Measurements from ENCODE around the gene REST. TPM values are rescaled to one million over a fixed set of nuclear protein-coding genes. Genes with fewer than 3 reads are reported as not detected.
A peak's percentile ranks its signal among the peaks of the same experiment; 100 is the strongest.
"Not testable (repeated sequence)": the region's sequence is repeated elsewhere in the genome, so short reads cannot be mapped to it uniquely, and the experiment has no call there.

Gene REST
- total RNA-seq, 1 experiment from 2014 or later: 18.2 TPM

GRCh38 chr4:56909086-56909894 lies 1.6 kb downstream of the REST start:
- peak; percentile 19 for DNase-seq (ENCODE audit: low spot score)

GRCh38 chr4:56910172-56910967 lies 2.7 kb downstream of the REST start:
- DNase-seq (ENCODE audit: low spot score): no peak

GRCh38 chr4:56914336-56914735 lies 6.6 kb downstream of the REST start:
- DNase-seq (ENCODE audit: low spot score): no peak

- DNase-seq (ENCODE audit: low spot score): not testable (repeated sequence)
These were observed 7.3 kb downstream of the REST start for GRCh38 chr4:56914977-56915376.

- DNase-seq (ENCODE audit: low spot score): no peak
These were observed 19.5 kb downstream of the REST start for GRCh38 chr4:56927196-56927595.

- no peak for DNase-seq (ENCODE audit: low spot score)
These were observed 22.9 kb downstream of the REST start for GRCh38 chr4:56930638-56931037.

- no peak for DNase-seq (ENCODE audit: low spot score)
These were observed 24.2 kb downstream of the REST start for GRCh38 chr4:56931924-56932323.

GRCh38 chr4:56937262-56937661 lies 29.6 kb downstream of the REST start:
- no peak for DNase-seq (ENCODE audit: low spot score)

- not testable (repeated sequence) for DNase-seq (ENCODE audit: low spot score)
These were observed 32.1 kb downstream of the REST start for GRCh38 chr4:56939826-56940225.

GRCh38 chr4:56940403-56940802 lies 32.7 kb downstream of the REST start:
- DNase-seq (ENCODE audit: low spot score): no peak

GRCh38 chr4:56940971-56941370 lies 33.3 kb downstream of the REST start:
- DNase-seq (ENCODE audit: low spot score): no peak

GRCh38 chr4:56941403-56941802 lies 33.7 kb downstream of the REST start:
- DNase-seq (ENCODE audit: low spot score): no peak

GRCh38 chr4:56953680-56954520 lies 46.2 kb downstream of the REST start:
- no peak for DNase-seq (ENCODE audit: low spot score)

- DNase-seq (ENCODE audit: low spot score): peak; percentile 68
These were observed 50.4 kb downstream of the REST start for GRCh38 chr4:56958111-56958517.

- no peak for DNase-seq (ENCODE audit: low spot score)
These were observed 51.4 kb downstream of the REST start for GRCh38 chr4:56959100-56959499.

- DNase-seq (ENCODE audit: low spot score): no peak
These were observed 53.4 kb downstream of the REST start for GRCh38 chr4:56961107-56961500.

GRCh38 chr4:56971383-56971782 lies 63.7 kb downstream of the REST start:
- DNase-seq (ENCODE audit: low spot score): no peak

GRCh38 chr4:56972389-56972788 lies 64.7 kb downstream of the REST start:
- no peak for DNase-seq (ENCODE audit: low spot score)

- DNase-seq (ENCODE audit: low spot score): no peak
These were observed 65.1 kb downstream of the REST start for GRCh38 chr4:56972809-56973208.

- DNase-seq (ENCODE audit: low spot score): no peak
These were observed 65.6 kb downstream of the REST start for GRCh38 chr4:56973336-56973735.

GRCh38 chr4:56976283-56976836 lies 68.7 kb downstream of the REST start:
- DNase-seq (ENCODE audit: low spot score): no peak

GRCh38 chr4:56976837-56977320 lies 69.2 kb downstream of the REST start:
- DNase-seq (ENCODE audit: low spot score): no peak

Data from H4 (cell line).